Measurements from ENCODE around the gene LYPLAL1.

DNA sequence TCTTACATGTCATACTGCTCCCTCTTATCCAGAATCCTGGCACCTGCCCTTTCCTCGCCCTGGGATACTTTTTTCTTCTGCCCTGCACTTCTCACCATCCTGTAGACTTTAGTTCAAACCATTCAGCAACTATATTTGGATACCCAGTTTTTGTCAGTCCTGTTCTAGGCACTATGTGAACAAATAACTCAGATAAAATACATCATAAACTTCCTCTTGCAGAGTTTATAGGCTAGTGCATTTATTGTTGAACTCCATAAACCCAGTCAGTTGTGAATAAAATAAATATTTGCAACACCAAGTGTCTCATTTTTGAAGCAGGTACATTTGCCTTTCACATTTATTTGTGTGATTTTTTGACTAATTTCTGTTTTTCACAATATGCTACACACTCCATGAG is 4.3 kb downstream of the LYPLAL1 start:
- TF ChIP-seq, protein P1, sequence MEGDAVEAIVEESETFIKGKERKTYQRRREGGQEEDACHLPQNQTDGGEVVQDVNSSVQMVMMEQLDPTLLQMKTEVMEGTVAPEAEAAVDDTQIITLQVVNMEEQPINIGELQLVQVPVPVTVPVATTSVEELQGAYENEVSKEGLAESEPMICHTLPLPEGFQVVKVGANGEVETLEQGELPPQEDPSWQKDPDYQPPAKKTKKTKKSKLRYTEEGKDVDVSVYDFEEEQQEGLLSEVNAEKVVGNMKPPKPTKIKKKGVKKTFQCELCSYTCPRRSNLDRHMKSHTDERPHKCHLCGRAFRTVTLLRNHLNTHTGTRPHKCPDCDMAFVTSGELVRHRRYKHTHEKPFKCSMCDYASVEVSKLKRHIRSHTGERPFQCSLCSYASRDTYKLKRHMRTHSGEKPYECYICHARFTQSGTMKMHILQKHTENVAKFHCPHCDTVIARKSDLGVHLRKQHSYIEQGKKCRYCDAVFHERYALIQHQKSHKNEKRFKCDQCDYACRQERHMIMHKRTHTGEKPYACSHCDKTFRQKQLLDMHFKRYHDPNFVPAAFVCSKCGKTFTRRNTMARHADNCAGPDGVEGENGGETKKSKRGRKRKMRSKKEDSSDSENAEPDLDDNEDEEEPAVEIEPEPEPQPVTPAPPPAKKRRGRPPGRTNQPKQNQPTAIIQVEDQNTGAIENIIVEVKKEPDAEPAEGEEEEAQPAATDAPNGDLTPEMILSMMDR (IDR thresholded peaks at IDR 0.05), result no peak
- TF ChIP-seq POLR2A (IDR thresholded peaks at IDR 0.05), result no peak
